GM18519 (cell line): Measurements from ENCODE around the gene TSFM.

Source experiments
- ATAC-seq: cut with Tn5 transposase; IDR thresholded peaks from one replicate; pipeline ENCODE4 v1.9.1; 2021; ENCODE audit warnings: mild to moderate bottlenecking, moderate library complexity; ENCODE audit not compliant: unreplicated experiment, low FRiP score

TSFM gene

GRCh38 chr12:57745485-57745881 is 37.1 kb upstream of the TSFM start:
- ATAC-seq = no peak

- ATAC-seq = no peak
Measured at GRCh38 chr12:57746025-57746424, 36.6 kb upstream of the TSFM start.

GRCh38 chr12:57749061-57749460 is 33.5 kb upstream of the TSFM start:
- ATAC-seq = no peak

GRCh38 chr12:57750561-57751431 is 31.8 kb upstream of the TSFM start:
- ATAC-seq = no peak

- ATAC-seq = no peak
Measured at GRCh38 chr12:57751432-57751787, 31.2 kb upstream of the TSFM start.

GRCh38 chr12:57751788-57752667 is 30.6 kb upstream of the TSFM start, which contains the start of gene CDK4:
TSS of gene CDK4 (minus strand) at chr12:57752310. CDS start at chr12:57751717, 593 bp downstream.
- peak; percentile 62 for ATAC-seq

GRCh38 chr12:57752668-57753000 is 30.0 kb upstream of the TSFM start:
- ATAC-seq = no peak

- ATAC-seq = no peak
Measured at GRCh38 chr12:57753756-57754337, 28.7 kb upstream of the TSFM start.

GRCh38 chr12:57754411-57755193 is 28.0 kb upstream of the TSFM start, which contains the start of gene MARCHF9:
TSS of gene MARCHF9 (plus strand) at chr12:57755103. CDS start at chr12:57755529, 426 bp downstream.
- ATAC-seq = peak; percentile 31

- ATAC-seq = no peak
Measured at GRCh38 chr12:57755194-57755453, 27.5 kb upstream of the TSFM start.

GRCh38 chr12:57755454-57756372 is 26.9 kb upstream of the TSFM start:
- ATAC-seq = no peak

- no peak for ATAC-seq
Measured at GRCh38 chr12:57756406-57757341, 25.9 kb upstream of the TSFM start.

GRCh38 chr12:57757771-57758170 is 24.8 kb upstream of the TSFM start:
- no peak for ATAC-seq

- no peak for ATAC-seq
Measured at GRCh38 chr12:57758552-57759359, 23.8 kb upstream of the TSFM start.

GRCh38 chr12:57759360-57759980 is 23.1 kb upstream of the TSFM start:
- peak; percentile 30 for ATAC-seq

- no peak for ATAC-seq
Measured at GRCh38 chr12:57760347-57760982, 22.1 kb upstream of the TSFM start.
